T follicular helper cell (primary cell): Measurements from ENCODE around the gene NAA38.

Experiments used
- DNase-seq: peaks from one replicate; pipeline ENCODE4 v3.0.0-alpha.2; 2020; ENCODE audit warnings: low read depth
- total RNA-seq, 2 experiments: gene quantifications; one replicate each; lab custom pipeline; 2026; lab: John Stamatoyannopoulos, UW

Gene NAA38, protein sequence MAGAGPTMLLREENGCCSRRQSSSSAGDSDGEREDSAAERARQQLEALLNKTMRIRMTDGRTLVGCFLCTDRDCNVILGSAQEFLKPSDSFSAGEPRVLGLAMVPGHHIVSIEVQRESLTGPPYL
- total RNA-seq, result 8.9 to 20.2 reads per million in 2 experiments

DNA sequence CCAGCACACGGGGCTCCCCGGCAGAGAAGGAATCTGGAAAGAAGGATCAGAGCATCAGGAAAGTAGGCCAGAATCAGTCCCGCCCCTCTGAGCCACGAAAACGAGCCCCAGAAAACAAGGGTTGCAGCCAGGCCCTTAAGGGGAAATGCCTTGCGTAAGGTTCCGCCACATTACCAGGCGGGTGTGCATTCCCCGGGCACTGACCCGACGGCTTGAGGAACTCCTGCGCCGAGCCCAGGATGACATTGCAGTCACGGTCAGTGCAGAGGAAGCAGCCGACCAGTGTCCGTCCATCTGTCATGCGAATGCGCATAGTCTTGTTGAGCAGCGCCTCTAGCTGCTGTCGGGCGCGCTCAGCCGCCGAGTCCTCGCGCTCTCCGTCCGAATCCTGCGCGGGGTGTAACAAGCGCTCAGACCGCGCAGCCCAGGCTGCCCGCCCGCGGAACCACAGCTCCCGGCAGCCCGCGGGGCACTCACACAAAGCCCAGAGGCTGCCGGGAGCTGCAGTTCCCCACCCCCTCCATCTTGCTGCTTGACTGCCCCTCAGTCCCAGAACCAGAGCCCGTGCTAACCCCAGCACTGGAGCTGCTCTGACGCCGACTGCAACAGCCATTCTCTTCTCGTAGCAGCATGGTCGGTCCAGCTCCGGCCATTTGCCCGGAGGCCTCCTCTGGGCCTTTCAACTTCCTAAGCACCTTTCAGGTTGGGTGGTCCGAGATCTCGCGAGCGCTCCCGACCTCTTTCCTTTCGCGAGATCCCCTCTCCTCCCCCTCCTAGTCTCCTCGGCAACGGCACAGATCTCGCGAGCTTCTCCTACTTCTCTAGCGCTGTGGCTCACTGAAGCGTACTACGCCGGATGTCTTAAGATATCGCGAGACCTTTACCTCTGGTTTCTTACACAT, at the start of gene NAA38:
NAA38 (minus strand) TSS at position 749 of the 902 bp plus-strand sequence; CDS start at position 653, 96 bp downstream.
- DNase-seq, result peak; percentile 95

DNA sequence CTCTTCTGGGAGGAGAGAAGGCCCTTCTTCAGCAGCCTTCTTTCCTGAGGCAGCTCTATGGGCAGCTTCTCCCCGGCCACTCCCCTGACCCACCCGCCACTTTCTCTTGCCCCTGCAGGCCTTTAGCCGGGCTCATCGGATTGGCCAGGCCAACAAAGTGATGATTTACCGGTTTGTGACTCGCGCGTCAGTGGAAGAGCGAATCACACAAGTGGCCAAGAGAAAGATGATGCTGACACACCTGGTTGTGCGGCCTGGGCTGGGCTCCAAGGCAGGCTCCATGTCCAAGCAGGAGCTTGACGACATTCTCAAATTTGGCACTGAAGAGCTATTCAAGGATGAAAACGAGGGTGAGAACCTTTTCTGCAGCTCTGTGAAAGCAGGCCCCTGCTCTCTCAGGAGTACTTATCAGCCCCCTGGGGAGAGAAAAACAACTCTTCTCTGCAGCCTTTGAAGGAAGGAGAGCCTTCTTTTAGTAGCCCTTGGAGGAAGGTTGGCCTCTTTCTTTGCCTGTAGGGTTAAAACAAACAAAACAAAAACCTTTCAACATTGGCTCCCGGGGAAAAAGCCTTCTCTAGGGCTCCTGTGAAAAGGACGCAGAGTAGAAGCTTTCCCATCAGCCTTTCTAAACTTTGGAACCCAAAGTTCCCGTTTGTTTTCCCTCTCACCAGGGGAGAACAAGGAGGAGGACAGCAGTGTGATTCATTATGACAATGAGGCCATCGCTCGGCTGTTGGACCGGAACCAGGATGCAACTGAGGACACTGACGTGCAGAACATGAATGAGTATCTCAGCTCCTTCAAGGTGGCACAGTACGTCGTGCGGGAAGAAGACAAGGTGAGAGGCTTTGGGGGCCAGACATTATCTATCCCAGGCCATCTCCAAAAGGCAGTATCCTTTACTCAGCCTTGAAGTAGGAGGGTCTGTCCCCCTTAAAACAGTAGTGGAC, 46.1 kb upstream of the NAA38 start:
- DNase-seq, result no peak

DNA sequence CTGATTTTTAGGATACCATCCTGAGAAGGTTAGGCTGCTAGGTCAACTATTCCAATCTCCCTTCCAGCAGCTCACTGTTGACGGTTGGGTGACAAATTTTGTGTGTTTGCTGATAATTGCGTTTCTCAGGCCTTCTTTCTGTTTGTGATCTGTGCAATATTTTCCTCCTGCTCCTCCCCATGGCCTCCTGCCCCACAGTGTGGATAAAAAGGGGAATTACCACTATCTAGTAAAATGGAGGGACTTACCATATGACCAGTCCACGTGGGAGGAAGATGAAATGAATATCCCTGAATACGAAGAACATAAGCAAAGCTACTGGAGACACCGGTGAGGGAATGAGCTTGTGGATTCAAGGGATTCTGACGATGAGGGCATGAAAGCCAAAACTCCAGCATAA, 40.4 kb upstream of the NAA38 start:
- no peak for DNase-seq

DNA sequence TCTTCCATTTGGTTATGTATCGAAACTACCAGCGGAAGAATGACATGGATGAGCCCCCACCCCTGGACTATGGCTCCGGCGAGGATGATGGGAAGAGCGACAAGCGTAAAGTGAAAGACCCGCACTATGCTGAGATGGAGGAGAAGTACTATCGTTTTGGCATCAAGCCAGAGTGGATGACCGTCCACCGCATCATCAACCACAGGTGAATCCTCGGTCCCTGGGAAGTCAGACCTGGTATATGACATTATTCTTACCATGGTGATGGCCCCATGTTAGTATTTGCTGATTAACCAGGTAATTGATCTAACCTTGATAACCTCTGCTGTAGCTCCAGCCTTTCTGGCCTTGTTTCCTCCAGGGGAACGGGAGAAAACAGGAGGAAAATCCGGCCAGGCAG, 39.7 kb upstream of the NAA38 start:
- no peak for DNase-seq

DNA sequence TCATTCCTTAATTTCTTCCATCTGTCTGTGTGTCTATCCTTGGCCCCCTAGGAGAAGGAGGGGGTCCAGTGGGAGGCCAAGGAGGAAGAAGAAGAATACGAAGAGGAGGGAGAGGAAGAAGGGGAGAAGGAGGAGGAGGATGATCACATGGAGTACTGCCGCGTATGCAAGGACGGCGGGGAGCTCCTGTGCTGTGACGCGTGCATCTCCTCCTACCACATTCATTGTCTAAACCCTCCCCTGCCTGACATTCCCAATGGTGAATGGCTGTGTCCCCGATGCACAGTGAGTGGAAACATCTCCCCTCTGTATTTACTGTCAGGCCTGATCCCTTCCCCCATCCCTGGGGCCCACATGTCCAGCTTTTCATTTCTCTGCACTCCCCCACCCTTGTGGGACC, 37.5 kb upstream of the NAA38 start:
- no peak for DNase-seq

DNA sequence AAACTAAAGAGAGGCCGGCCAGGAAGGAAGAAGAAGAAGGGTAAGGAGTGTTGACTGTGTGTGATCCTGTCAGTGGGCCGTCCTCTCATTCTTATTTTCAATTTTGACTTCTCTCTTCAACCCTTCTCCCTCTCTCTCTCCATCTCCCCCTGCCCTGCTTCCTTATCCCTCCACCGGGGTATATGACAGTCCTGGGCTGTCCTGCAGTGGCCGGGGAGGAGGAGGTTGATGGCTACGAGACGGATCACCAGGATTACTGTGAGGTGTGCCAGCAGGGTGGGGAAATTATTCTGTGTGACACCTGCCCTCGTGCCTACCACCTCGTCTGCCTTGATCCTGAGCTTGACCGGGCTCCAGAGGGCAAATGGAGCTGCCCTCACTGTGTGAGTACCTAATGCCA, 36.9 kb upstream of the NAA38 start:
- DNase-seq, result no peak

DNA sequence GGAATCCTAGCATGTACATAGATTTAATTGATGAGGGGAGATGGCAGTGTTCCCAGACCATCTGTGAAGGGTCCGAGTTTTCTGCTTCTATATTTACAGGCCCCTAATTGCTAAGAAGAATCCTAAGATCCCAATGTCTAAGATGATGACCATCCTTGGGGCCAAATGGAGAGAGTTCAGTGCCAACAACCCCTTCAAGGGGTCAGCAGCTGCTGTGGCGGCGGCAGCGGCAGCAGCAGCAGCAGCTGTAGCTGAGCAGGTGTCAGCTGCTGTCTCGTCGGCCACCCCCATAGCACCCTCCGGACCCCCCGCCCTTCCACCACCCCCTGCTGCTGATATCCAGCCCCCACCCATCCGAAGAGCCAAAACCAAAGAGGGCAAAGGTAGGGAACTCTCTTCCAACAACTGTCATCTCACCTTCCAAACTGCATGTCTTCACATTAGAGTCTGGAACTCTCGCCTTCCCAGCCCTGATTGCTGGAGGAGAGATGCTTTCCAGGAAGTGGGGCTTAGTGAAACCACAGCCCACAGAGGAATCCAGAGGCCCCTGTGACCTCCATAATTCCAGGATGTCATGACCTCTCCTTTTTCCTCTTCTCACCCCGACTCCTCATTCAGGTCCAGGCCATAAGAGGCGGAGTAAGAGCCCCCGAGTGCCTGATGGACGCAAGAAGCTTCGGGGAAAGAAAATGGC, 36.0 kb upstream of the NAA38 start:
- DNase-seq, result no peak

DNA sequence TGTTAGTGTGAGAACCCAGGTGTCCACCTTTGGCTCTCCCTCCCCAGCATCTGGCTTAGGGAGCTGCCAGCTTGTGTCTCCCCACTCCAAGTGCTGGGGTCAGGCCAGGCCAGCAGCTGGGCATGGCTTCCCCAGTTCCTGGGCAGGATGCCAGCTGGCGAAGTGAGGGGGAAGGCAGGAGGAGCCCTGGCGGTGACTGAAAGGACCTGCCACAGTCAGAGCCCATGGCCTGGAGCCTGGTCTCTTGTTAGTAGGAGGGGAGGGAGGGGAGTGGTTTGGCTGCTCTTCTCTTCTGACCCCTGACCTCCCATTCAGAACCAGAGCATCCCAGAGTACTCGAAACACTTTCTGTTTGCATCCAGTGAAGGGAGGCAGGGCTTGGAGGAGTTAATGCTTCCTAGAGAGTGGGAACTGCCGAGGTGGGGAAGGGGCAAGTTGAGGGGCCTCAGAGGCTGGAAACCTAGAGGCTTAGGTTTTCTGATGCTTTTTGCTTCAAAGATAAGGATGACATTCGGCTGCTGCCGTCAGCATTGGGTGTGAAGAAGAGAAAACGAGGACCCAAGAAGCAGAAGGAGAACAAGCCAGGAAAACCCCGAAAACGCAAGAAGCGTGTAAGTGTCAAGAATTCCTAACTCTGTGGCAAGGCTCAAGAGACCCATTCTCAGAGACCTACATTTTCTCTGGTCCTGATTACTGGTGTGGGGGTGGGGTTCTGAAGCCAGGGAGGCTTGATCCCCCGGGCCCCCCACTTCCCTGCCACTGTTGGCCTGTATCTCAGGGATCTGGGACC, 32.0 kb upstream of the NAA38 start:
- DNase-seq, result peak; percentile 14

DNA sequence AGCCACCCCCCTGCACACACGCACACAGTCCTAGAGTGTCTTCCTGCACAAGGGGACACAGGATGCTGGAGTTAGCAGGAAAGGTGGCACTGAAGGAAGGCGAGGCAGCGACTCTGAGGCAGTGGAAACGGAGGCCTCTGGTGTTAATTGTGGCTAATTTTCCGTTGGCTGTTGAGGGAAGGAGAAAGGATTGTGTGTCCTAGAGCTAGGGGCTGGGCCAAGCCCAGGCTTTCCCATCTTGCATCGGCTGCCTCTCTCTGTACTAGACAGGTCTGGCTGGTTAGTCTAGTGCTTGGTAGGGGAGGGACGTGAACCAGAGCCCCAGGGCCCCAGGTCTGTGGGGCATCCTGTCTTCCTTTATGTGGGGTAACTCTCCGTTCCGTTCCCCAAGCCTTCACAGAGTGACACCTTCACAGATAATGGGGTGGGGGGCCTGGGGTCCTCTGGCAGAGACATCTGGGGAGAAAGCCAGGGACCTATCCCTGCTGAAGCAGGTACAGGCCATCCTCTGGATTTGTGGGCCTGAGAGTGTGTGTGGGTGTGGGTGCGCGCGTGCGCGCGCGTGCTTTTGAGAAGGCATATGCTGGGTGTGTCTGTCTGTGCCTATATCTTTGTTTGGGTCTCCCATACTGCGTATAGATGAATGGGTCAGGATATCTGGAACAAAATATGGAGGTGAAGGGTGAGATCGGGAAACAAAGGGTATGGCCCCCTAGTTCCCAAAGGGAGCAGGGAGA, 31.0 kb upstream of the NAA38 start, which contains the start of gene CHD3:
CHD3 (plus strand) TSS at position 606 of the 737 bp plus-strand sequence. CDS start 212 bp downstream, outside the sequence.
- DNase-seq, result peak; percentile 12

DNA sequence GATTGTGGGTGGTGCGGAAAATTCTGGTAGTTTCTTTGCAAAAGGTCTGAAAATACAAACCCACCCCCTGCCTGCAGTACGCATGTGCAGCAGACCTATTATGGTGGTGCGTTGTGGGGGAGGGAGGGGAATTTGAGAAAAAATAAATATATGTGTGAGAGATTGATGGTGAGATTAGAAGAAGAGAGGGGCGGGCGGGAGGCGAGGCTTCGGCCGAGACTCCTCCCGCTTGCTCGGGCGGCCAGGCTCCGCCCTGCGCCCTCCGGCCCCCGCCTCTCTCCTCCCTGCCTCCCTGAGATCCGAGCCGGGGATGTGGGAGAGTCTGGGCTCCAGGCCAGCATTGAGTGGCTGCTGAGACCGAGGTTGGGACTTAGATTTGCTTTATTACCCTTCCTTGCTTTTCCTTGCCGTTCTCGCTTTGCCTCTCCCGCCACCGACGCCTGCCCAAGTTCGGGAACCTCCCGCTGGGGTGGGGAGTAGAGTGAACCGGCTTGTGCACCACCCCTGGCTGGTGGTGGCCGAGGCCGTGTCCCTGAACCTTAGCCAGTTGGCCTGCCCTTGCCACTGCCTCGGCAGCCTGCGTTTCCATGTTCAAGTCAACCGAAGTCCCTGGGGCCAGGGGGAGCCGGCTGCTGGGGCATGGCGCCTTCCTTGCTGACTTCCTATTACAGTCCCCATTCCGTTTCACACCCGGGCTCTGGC, 30.3 kb upstream of the NAA38 start:
- peak; percentile 82 for DNase-seq

DNA sequence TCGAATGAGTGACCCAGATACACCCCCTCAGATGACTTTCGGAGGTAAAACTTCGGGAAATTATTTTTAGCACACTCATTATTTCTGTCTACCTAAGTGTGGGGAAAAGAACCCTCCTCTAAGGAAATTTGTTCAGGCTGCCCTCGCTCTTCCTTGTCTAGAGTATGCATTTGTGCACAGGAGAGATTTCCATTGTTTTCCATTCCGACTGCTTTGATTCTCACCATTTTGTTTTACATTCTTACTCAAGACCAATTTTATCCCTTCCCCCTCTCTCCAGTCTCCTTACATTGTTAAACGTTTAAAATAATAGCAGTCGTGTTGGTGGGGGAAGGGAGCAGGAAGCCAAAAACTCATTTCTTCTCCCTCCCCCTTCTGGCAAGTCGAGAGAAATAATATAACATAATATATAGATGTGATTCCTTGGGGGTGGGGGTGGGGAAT, 29.7 kb upstream of the NAA38 start:
- DNase-seq, result no peak

DNA sequence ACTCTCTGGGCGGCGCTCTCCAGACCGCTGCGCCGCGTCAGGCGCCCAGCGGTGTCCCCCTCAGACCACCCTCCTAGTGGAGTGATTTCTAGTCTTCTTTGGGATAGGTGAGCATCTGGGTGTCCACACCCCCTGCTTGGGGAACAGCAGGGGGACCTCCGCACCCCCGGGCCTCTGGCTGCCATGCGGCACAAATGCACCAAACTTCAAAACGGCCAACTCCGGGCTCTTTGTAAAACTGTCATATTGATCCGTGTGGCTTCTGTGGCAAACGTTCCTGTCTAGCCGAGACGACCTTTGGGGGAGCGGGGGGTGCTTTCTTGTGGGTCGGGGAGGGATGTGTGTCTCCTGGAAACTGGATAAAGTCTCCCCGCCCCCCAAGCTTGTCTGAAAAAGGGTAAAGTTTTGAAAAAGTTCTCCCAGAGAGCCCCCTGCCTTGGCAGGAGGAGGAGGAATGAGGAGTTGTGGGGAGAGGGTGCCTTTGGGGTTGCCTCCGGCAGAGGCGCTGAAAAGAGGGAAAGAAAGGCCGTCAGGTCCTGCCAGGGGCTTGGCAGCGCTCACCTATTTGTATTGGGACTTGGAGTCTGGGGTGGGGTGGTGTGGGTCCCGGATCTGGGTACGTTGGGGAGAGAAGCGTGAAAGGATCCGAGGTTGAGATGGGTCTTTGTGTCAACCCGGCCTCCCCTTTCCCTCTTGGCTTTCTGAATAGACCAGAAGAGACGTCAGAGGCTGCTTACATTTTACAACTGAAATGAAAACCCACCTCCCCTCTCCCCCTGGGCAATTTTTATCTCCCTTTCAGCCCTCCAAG, 29.1 kb upstream of the NAA38 start:
- DNase-seq, result peak; percentile 64

DNA sequence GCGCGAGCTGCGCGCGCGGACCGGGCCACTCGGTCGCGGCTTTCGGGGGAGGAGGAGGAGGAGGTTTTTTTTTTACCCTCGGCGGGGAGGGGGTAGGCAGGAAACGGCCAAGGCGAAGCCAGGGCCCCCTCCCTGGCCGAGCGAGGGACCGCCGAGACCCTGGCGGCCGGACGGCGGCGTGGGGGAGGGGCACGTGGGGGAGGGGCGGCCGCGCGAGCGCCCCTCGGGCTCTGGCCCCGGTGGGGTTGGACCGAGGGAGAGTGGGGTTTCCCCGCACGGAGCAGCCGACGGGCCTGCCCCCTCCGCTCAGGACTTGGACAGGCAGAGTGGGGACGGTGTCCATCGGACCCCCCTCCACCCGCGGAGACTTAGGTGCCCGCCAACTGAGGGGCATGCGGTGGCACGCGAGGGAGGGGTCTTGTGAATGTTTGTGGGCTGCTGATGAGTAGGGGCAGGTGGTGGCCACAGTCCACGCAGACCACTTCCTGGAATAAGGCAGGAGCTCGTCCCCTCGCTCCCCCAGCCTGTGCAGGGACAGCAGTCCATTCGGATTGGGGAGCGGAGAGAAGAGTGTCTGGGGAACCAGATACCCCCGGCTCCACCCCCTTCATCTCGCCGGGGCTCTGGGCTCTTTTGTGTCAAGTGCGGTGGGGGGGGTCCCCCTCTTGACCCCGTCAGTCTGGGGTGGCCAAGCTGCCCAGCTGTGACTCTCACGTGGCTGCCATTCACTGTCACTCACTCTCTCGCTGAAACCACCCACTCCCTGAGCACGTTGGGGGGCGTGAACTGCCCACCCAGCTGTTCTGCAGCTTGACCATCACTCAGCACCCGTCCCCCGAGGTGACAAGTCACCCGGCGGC, 28.2 kb upstream of the NAA38 start:
- peak; percentile 4 for DNase-seq

DNA sequence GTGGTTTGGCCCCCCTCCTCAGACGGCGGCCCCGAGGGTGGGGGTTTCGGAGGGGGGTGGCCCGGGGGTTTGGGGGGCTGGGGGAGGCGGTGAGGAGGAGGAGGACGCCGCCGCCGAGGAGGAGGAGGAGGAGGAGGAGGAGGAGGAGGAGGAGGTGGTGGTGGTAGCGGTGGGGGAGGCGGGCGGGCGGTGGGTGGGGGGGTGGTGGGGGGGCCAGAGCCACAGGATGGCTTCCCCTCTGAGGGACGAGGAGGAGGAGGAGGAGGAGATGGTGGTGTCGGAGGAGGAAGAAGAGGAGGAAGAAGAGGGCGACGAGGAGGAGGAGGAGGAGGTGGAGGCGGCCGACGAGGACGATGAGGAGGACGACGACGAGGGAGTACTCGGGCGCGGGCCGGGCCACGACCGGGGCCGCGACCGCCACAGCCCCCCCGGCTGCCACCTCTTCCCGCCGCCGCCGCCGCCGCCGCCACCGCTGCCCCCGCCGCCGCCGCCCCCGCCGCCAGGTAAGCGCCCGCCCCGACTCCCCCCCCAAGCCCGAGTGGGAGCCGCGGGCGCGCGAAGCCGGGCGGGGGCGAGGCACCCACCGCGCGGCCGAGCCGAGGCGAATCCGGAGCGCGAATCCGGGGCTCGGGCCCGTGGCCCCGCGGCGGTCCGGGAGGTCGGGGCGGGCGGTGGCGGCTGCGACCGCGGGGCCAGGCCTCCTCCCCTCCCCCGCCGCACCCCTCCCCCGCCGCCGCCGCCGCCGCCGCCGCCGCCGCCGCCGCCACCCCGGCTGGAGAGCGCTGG, 27.4 kb upstream of the NAA38 start:
- DNase-seq, result peak; percentile 22

DNA sequence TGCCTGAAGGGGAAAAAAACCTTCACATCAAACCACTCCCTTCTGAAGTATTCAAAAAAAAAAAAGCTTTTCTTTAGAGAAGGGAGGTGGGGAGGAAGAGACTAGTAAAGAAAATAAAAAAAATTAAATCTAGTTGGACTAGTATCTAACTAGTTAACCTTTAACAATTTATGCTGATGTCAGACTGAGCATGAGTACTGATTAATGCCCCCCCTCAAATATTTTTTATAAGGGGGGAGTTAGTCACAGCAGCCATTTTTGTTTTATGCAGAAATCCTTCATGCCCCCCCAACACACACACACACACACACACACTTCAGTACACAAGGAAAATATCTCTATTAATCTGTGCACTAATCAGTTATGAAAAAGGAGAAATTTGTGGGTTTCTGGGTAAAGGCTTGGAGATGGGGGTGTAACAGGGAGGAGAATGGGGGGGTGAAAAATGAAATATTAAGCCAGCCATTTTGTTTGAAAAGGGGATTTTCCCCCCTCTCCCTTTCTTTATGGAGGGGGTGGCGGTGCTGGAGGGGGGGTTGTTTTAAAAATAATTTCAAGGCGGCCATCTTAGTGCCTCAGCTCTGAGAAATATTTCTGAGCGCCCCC, 26.5 kb upstream of the NAA38 start:
- DNase-seq, result peak; percentile 21

DNA sequence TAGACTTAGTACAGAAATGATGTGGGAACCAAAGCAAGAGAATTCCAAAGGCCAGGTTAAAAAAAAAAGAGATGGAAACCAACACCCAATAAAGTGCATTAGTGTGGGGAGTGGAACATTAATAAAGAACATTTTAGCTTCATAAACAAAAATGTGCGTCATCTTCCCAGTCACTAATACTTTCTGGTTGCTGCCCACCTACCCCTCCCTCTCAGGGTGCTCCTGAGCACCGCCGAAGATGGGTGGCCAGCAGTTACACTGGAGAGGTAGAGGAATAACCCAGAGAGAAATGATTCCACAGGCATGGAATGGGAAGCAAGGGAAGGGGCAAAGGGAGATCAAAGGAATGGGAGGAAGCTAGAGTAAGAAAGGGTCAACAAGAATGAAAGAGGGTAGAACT, 25.3 kb upstream of the NAA38 start:
- DNase-seq, result no peak
